AG04450 (cell line): ENCODE data around the gene CPO. TPM values are rescaled to one million over a fixed set of nuclear protein-coding genes. Genes with fewer than 3 reads are reported as not detected.

Source experiments
- CTCF ChIA-PET: fragments of 300-600, 350-600 bp; formaldehyde crosslinking; extraction: SDS; loops from one replicate; lab custom pipeline; 2022; ENCODE audit warnings: antibody characterized with exemption, inconsistent platforms; lab: Charles Lee
- POLR2A ChIA-PET: fragments of 350-600 bp; formaldehyde crosslinking; extraction: SDS; loops from one replicate; lab custom pipeline; 2021; ENCODE audit warnings: antibody characterized with exemption, inconsistent platforms; lab: Yijun Ruan, JAX
- DNase-seq: peaks from one replicate; pipeline ENCODE4 v3.0.0-alpha.2; 2011; ENCODE audit warnings: low read depth, low spot score
- H3K27ac ChIP-seq: one replicate; pipeline ENCODE4 v1.5.1; 2012; ENCODE audit warnings: low read depth, low read length, control low read depth
- H3K27me3 ChIP-seq: one replicate; pipeline ENCODE4 v1.6.0; 2012; ENCODE audit warnings: low read length; ENCODE audit not compliant: control insufficient read depth, insufficient read depth
- H3K4me3 ChIP-seq: 2 replicates; pipeline ENCODE4 v1.5.1; 2011; ENCODE audit warnings: mild to moderate bottlenecking, low read depth, low read length, control low read depth
- H3K9me3 ChIP-seq: 2 replicates; pipeline ENCODE4 v1.5.1; 2012; ENCODE audit warnings: low read length; ENCODE audit not compliant: control insufficient read depth, insufficient read depth
- CTCF ChIP-seq: IDR thresholded peaks from 2 replicates; pipeline ENCODE4 v1.5.1; 2011; ENCODE audit warnings: low read depth, low read length, control low read depth, inconsistent platforms
- polyA plus RNA-seq: library from polyadenylated mRNA; depleted of rRNA; stranded (reverse); fragments of >200 nt; gene quantifications from 2 replicates; pipeline ENCODE4 v1.2.3, GENCODE V29; 2011

The CPO gene
- polyA plus RNA-seq, 1 experiment = not detected

- DNase-seq = no peak
- Histone ChIP-seq H3K27ac (no peak overlapping the region), H3K27me3 (no peaks in the 10 kb centered on the region), H3K9me3 (no peaks in the 10 kb centered on the region), H3K4me3 (no peak overlapping the region)
- ChIA-PET CTCF (interaction anchor here (1.1 to 7.1 kb wide), 3 partner anchors 10 to 493 kb away, joined by 3 to 121 read pairs (median 10); no protein-coding TSS in a partner anchor), POLR2A (no interaction called here)
- TF ChIP-seq CTCF = no peak
Measured at GRCh38 chr2:206979922-206980321, 40.6 kb downstream of the CPO start.

DNA sequence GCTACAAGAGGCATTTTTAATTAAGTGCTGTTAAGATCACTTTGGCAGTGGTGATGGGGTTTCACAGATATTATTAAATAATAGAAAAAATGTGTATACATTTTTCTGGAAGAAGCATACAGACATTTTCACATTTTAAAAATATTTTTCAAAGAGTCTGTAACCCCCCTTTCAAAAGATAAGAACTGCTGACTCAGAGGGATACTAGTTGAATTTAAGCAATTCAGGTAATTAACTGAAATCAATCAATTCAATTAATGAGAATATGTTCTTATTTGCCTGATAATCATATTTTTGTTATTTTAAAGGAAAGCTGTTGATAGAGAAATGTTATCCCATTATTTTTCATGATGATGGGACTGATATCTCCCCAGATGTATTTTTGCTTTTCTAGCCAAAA is 41.1 kb downstream of the CPO start:
- Histone ChIP-seq H3K9me3 (no peaks in the 10 kb centered on the region), H3K4me3 (no peak overlapping the region), H3K27ac (no peak overlapping the region), H3K27me3 (no peaks in the 10 kb centered on the region)
- ChIA-PET POLR2A (no interaction called here), CTCF (interaction anchor here (1.1 to 7.1 kb wide), 4 partner anchors 9 to 492 kb away, joined by 3 to 121 read pairs (median 8); no protein-coding TSS in a partner anchor)
- TF ChIP-seq CTCF = no peak
- DNase-seq = no peak

DNA sequence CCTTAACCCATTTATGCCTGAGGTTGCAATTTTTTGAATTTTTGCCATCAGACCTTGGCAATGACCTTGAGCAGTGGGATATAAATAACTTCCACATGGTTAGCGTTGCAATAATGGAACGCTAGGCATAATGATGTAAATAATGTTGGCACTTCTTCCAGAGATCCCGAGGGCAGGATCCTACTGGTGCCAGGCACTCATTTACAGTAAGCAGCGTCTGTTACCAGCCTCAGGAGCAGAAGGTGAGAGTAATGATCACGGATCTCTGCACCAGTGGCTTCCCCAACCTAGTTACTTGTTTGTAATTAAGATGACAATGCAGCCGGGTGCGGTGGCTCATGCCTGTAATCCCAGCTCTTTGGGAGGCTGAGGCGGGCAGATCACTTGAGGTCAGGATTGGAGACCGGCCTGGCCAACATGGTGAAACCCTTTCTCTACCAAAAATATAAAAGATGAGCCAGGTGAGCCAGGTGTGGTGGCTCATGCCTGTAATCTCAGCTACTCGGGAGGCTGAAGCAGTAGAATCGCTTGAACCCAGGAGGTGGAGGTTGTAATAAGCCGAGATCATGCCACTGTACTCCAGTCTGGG is 41.9 kb downstream of the CPO start:
- DNase-seq = no peak
- ChIA-PET CTCF (interaction anchor here (0.6 to 7.1 kb wide), 18 partner anchors 9 to 1030 kb away, joined by 3 to 121 read pairs (median 4); partner anchors contain the start of gene KLF7), POLR2A (no interaction called here)
- no peak overlapping the region for H3K4me3 ChIP-seq
- H3K9me3 ChIP-seq = no peaks in the 10 kb centered on the region
- no peaks in the 10 kb centered on the region for H3K27me3 ChIP-seq
- TF ChIP-seq CTCF = no peak
- no peak overlapping the region for H3K27ac ChIP-seq

- H3K4me3 ChIP-seq = no peak overlapping the region
- ChIA-PET POLR2A (no interaction called here), CTCF (interaction anchor here (0.6 to 7.1 kb wide), 27 partner anchors 8 to 548 kb away, joined by 3 to 121 read pairs (median 4); partner anchors contain the start of genes CREB1 and KLF7)
- DNase-seq = peak; percentile 47
- peak; percentile 95 for TF ChIP-seq CTCF
- no peak overlapping the region for H3K27ac ChIP-seq
- H3K27me3 ChIP-seq = no peaks in the 10 kb centered on the region
- H3K9me3 ChIP-seq = no peaks in the 10 kb centered on the region
Measured at GRCh38 chr2:206981739-206982340, 42.5 kb downstream of the CPO start.
